Mammary epithelial cell (primary cell): Measurements from ENCODE around the gene EID1.

Experiments
- CTCF ChIP-seq, 2 donors: IDR thresholded peaks in 1 of 2; conservative IDR thresholded peaks in 1 of 2; 2 replicates each; pipeline ENCODE4 v1.5.1; 2011 to 2012; ENCODE audit warnings: inconsistent platforms in 2 of 2, low read length in 2 of 2, mild to moderate bottlenecking in 2 of 2, control low read depth in 1 of 2, low read depth in 1 of 2; ENCODE audit not compliant: insufficient read depth in 1 of 2; ENCODE audit errors: extremely low read depth in 1 of 2
- EZH2 ChIP-seq: IDR thresholded peaks from 2 replicates; pipeline ENCODE4 v1.6.1; 2012; ENCODE audit warnings: low read length, inconsistent platforms, borderline replicate concordance

- TF ChIP-seq CTCF (conservative IDR thresholded peaks at IDR 0.05 in 1 of 2, IDR thresholded peaks at IDR 0.05 in 1 of 2; ENCODE audit: extremely low read depth in 1 of 2, insufficient read depth in 1 of 2, low read depth in 1 of 2, low read length in 2 of 2) (no peak), EZH2 (no peak)
These were observed 8.0 kb upstream of the EID1 start for GRCh38 chr15:48869966-48870365.
